Brain pericyte (primary cell): ENCODE data around the gene SELPLG.
"Not testable (repeated sequence)": the region's sequence is repeated elsewhere in the genome, so short reads cannot be mapped to it uniquely, and the experiment has no call there.

Experiments
- DNase-seq: peaks from one replicate; pipeline ENCODE4 v3.0.0-alpha.2; 2012; ENCODE audit warnings: low read depth, low spot score

Gene SELPLG, protein sequence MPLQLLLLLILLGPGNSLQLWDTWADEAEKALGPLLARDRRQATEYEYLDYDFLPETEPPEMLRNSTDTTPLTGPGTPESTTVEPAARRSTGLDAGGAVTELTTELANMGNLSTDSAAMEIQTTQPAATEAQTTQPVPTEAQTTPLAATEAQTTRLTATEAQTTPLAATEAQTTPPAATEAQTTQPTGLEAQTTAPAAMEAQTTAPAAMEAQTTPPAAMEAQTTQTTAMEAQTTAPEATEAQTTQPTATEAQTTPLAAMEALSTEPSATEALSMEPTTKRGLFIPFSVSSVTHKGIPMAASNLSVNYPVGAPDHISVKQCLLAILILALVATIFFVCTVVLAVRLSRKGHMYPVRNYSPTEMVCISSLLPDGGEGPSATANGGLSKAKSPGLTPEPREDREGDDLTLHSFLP

DNA sequence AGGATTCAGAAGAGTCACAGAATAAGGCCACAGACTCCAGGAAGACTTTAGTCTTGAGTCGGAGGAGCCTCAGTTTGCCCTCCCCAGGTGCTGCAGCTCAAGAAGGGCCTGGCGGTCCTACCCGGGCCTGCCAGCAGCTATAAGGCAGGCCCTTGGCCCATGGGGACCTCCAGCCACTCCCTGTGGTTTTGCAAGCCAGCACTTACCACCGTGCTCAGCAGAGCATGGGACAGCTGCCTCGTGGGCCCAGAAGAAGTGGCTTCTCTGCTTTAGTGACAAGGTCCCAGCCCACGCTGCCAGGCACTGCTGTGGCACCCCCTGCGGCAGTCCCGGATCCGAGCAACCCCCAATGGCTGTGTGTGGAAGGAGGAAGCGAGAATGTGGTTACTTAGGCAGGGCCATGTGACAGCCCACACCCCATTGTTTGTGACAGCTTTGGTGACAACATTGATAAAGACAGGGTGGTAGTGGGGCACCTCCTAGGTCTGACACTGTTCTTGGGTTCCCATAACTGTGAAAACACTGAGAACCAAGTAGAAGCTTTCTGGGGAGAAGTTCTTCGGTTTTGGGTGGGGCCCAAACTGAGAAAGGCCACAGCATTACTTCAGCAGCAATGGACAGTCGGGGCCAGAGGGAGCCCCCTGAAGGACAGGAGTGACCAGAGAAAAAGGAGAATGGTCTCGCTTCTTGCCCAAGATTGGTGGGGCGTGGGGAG lies at the start of gene SELPLG:
SELPLG (minus strand) TSS at position 361 of the 715 bp plus-strand sequence. CDS start 9,587 bp downstream, outside the sequence.
- no peak for DNase-seq

DNA sequence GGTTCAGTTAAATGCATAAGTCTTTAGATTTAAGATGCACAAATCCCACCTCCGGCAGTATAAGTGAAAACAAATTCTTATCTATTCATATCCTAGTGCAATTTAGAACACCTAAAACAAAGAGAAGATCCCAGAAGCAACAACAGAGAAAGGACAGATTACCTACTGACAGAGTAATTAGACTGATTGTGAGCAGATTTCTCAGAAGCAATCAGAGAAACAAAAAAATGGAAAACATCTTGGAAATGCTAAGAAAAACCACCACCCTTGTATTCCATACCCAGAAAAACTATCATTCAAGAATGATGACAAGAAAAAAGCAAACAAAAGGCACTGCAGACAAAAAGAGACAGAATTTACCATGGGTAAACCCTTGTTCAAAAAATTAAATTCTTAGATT lies 47.6 kb upstream of the SELPLG start:
- no peak for DNase-seq

DNA sequence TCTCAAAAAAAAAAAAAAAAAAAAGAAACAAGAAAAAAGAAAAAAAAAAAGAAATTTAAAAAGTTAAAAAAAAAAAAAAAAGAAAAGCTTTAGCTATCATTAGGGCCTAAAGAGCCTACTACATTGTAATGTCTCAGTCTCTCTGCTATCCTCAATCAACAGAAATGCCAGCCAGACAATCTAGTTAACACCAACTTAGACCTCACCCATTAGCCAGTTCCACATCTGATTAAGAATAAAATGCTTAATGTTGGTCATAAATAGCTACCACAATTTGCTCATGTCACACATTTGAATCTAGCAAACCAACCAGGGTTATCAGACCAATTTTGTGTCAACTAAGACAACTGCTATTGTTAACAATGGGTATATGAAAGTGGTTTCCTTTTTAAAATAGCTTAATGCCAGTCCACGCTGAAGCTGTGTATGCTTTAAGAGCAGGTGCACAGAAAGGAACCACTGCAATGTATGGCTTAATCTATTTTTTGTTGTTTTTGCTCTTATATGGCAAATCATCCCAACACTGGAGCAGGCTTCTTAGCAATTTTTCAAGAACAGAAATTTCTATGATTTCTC lies 45.5 kb upstream of the SELPLG start:
- no peak for DNase-seq

DNA sequence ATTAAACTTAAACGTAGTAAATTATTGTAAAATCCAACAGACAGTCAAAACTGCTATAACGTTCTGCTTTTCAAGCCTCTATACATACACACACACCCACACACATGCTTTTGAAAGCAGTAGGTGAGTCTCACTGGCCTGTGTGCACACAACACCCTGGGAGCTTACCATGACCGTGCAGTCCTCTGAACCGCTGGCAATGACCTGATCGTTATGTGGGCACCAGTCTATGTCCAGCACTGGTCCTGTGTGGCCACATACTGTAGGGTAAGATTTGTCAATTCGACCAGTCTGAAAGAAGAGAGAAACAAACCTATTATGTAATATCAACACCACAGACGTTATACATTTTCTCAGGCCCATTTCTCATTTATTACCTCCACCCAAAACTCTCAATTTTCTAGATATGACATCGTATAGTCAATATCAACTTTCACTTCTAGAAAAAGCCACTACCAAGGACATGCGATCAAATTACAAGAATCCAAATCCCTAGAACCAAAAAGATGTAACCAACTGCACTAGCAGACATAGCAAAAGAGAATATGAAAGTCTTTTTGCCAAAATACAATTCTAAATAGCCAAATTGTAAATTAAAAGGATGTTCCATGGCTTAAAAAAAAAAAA lies 44.5 kb upstream of the SELPLG start:
- DNase-seq, result no peak

DNA sequence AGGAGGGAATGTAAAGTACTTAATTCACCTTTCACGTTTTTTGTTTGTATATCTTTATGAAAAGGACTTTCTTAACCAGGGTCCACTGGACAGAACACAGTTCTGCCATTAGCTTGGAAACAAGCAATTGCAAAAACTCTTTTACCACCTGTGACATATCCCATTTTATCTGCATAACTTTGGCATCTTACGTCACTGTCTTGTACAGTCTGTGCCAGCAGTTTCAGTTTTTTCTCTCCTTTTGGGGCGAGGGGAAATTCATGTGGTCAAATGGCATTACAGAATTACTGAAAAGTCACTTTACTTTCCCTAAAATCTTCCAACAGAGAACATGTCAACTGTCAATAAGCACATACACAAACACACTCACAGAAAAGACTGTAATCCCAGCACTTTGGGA lies 43.7 kb upstream of the SELPLG start:
- DNase-seq, result no peak

DNA sequence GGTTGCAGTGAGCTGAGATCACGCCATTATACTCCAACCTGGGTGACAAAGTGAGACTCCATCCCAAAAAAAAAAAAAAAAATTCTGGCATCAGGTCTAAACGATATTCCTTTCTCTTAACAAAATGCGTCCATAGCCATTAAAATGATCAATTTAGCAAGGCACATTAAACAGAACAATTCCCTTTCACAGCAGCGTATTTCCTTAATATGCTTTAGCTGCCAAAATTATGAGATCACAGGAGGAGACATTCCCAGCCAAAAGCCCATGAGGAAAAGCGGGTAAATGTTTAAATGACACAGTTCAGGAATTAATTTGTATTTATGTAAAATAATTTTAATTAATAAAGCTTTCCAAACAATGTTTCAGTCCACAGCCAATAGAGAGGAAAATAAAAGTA lies 43.0 kb upstream of the SELPLG start:
- DNase-seq, result no peak

DNA sequence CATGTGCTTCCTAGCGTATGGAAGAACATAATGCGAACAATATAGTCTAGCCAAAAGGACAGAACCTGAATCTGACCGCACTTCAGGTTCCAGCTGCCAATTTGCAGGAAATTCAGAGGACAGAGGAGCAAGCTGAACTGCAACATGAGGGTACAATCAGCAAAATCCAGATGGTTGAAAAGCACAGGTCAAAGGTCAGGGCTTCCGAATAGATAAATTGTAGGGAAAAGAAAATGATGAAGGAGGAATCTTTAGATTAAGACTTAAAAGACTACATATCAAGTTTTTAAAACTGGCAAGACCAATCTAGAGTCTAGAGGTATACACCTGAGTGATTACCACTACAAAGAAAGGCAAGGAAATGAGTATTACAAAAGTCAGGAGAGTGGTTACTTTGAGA lies 42.1 kb upstream of the SELPLG start:
- DNase-seq, result no peak

DNA sequence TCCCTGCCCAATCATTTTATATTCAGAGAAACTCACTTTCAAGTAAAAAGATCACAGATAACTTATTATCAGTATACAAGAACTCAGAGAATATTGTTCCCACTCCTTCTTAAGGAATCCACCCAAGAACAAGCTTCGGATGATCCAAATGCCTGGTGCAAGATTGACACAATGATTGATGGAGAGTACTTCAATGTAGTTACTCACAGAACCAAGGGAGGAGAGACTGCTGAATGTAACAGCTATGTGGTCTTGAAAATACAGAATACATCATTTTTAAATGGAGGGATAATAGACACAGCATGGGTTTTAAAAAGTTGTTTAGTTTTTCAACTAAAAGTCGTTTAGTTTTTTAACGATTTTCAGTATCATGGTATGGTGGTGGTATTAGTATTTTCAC lies 38.4 kb upstream of the SELPLG start:
- no peak for DNase-seq

DNA sequence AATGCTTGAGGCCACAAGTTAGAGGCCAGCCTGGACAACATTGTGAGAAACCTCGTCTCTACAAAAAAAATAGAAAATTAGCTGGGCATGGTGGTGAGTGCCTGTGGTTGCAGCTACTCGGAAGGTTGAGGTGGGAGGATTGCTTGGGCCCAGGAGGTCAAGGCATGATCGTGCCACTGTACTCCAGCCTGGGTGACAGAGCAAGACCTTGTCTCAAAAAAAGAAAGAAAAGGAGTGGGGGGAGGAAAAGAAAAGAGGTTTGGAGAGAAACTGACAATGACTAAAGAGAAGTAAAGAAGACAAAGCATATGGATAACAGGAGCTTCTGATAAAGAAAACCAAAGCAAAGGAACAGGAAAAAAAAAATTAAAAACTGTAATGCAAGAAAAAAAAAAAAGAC lies 37.4 kb upstream of the SELPLG start:
- DNase-seq, result no peak

DNA sequence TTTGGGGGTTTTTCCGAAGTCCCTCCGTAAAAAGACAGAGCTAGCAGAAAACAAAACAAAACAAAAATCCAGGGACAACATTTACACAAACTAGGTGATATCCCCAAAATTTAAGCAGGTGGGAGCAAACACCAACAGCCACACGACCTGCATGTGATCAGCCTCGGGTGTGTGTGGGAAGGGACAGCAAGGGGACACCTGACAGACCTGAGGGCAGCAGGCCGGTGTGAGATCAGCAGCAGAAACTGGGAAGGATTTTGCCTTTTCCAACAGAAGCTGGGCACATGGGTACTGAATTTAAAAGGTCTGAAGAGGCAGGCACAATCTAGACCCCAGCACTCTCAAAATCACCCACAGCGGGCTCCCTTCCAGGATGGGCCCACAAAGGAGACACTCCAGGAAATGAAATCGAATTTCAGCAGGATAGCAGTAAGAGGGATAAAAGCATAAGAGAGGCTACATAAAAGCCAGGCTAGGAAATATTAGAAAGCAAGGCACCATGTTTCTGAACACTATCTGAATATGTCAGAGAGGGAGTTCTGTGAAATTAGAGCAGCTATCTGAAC lies 36.5 kb upstream of the SELPLG start:
- DNase-seq, result no peak

DNA sequence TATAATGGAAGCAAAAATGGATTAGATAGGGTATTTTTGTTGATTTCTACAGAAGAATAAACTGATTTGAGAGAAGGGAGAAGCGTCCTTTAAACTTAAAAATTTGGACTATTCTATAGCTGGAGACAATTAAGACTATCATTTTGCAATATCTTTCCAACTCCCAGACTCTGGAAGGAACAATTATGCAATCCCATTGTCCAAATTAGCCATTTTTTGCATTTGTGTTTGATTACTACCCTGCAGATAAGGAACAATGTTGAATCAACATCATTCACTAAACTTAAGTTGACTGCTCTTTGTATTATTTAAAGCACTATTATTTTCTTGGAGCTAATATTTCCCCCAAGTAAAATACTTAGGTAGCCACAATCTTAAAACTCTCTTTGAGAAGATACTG lies 34.8 kb upstream of the SELPLG start:
- no peak for DNase-seq

DNA sequence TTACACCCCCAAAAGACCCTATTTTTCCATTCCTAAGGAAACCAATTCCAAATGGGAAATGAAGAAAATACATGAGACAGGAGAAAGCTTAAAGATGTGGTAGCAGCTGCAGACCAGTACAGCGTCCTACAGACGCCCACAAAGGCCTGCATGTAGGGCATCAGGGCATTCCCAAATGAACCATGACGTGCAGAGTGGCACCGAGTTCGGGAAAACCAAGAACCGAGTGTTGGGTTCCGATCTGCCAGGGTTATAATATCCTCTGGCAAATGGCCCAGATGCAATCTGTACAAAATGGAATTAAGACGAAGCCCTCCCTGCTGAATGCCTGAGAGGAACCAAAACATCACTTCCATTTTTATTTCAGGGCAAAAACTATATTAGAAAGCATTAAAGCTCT lies 34.4 kb upstream of the SELPLG start:
- DNase-seq, result no peak

DNA sequence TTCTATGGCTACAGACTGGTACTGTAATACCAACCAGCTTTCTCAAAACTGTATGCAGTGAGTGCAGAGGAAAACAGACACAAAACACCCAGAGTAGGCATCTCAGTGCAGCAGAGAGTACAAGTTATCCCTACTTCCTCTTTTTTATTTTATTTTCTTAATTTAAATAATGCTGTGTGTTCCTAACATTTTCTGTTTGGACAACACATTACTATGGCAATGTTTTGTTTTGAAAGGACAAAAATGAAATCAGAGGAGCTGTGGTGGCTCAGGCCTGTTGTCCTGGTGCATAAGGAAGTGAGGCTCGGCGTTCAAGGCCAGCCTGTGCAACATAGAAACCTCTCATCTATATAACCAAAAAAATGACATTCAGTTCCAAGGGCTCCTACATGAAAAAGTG lies 33.7 kb upstream of the SELPLG start:
- DNase-seq, result no peak

DNA sequence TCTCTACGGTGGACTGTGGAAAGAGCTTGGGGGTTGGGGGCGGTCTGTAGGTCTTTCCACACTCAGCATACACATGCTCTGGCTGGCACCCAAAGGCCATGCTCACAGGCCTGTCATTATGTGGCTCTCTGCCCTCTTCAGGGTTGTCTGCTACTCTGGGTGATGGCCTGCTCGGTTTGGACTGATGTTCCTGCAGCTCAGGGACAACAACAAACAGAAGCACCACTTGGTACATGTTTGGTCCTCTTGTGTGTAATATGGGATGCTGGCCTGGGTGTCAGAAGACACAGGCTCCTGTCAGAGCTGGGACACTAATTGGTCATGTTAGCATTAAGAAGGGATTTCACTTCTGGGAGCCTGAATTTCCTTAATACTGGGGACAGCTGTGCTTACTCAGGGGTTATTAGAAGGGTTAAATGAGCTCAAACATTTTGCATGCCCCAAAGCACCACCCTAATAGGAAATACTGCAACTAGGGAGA lies 32.7 kb upstream of the SELPLG start:
- no peak for DNase-seq

DNA sequence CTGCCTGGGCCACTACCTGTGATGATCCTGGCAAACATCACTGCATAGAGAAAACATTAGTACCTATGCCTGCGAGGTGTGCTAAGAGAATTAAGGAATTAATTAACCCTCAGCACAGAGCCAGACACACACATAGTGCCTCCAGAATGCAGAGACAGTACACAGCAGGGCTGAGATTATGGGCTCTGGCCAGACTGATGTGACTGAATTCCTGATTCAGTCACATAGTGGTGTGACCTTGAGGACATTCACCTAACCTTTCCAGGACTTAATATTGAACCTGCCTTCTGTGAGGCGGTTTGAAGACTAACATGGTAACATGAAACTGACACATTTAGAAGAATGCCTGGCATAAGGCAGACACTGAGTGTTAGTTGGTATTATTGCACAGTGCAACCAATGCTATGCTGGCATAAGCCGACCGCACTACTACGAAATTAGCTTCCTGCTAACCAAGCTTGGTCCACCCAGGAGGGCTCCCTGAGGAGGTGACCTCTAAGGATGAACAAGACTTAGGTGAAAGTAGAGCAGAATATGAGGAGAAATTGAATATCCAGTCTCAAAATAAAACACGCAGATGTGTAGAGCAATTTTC lies 32.0 kb upstream of the SELPLG start:
- no peak for DNase-seq

DNA sequence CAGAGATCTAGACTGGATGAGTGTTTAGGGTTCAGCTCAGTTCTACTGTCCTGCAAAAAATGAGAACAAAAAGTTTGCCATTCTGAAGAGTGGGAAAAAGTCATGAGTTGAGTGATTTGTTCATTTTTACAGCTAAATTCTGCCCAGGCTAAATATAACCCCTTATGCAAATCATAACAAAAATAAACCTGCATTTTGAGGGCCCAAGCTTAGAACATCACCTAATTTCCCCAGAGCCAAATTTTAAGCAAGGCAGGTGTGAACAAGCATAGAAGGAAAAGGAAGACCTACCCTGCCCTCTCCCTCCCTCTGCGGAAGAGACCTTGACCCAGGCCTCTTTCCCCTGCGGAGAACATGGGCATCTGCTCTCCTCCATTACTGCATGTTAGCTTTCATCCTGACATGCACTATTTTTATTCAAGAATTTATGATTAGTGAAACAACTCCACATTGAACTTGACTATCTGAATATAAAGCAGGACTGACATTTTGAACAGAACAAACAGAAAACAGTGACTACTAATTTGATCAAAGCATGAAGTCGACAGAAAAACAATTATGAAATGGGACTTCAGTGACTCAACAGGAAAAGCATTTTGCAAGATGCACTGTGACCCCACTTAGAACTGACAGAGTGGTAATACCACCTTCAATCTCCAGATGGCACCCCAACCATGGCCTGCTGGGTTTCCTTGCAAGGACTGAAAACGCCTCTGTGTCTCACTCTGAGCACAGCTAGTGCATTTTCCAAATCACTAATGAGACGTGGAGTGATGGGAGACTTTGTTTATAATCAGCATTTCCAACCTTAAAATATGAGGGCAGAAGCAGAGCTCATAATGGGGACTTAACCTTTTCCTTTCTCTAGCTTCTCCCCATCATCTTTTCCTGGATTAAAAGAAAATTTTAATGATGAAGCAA lies 30.9 kb upstream of the SELPLG start:
- peak; percentile 89 for DNase-seq

DNA sequence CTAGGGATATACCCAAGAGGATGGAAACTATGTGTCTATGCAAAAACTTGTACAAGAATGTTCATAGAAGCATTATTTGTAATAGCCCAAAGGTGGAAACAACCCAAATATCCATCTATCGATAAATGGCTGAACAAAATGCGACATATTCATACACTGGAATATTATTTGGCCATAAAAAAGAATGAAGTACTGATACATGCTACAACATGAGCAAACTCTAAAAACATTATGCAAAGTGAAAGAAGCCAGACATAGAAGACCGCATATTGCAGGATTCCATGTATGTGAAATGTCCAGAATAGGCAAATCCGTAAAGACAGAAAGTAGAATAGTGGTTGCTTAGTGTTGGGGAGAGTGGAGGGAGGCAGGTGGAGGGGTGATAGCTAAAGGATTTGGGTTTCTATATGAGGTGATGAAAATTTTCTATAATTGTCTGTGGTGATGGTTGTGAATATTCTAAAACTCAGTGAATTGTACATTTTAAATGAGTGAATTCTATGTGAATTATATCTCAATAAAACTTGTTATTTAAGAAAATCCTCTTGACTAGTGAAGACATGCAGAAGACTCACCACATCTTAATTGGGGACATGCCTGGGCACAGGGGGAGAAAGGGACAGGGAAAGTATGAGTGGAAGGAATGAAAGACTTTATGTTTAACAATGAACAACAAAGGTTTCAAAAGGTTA lies 29.8 kb upstream of the SELPLG start:
- DNase-seq, result no peak

DNA sequence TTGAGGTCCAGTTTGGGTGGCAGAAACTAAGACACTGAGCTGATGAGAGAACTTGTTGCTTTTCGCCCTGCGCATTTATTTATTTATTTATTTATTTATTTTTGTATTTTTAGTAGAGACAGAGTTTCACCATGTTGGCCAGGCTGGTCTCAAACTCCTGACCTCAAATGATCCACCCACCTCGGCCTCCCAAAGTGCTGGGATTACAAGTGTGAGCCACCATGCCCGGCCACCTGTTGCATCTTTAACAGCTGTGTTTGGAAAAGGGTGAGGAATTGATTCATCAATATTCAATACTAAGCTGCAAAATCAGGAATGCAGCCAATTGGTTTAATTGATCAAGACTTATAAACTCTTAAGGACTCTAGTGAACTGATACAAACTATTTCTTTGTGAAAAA lies 24.4 kb upstream of the SELPLG start:
- not testable (repeated sequence) for DNase-seq

DNA sequence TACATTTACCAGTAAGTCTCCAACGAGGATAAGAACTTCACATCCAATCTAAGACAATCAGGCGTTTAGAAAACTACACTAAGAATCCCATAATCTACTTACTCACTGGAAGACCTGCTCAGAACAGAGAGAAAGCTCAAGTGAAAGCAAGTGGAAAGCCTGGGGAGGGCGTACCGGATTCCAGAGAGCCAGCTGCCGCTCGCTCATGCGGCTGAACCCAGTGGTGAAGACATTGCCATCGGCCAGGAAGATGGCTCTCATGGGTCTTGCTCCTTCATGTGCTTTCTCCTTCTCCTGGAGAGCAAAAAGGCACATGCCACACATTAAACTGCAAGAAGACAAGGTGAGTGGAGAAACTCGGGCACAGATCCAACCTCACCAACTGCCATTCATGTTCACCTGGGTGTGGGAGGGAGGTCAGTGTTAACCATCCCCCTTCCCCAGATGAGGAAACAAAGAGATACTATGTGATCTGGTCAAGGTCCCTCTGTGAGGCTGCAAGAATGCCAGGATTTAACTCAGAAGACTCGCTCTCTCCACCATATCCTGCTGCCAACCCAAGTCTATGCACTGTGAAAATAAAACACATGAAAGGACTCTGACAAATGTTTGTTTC lies 23.5 kb upstream of the SELPLG start:
- DNase-seq, result no peak
